ENCODE data around the gene PPP1R12B.
"Not testable (repeated sequence)": the region's sequence is repeated elsewhere in the genome, so short reads cannot be mapped to it uniquely, and the experiment has no call there.

PPP1R12B gene

GRCh38 chr1:202397256-202397655 lies 48.8 kb downstream of the PPP1R12B start:
- no peak for DNase-seq

GRCh38 chr1:202398439-202398838 lies 49.9 kb downstream of the PPP1R12B start:
- peak in 16 of 58 donors; percentile 8 to 76 (median 36) for DNase-seq

DNA sequence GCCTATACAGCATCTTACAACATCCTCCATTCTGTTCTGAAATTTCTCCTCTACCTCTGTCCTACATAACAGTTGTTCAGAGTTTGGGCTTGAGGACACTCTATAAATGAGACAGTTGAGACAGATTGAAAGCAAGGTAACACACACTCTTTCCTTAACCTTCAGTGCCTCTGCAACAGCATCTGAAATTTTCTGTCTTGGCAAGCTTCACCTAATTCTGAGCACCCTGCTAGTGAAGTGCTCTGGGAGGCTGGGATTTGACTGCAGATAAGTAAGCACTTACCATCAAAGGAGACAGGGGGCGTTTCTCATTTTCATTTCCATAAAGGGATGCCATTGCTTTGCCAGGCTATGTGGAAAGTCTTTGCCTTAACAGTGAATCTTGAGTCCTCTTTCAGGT lies 53.3 kb downstream of the PPP1R12B start:
- not testable (repeated sequence) for DNase-seq

GRCh38 chr1:202403381-202403780 lies 54.9 kb downstream of the PPP1R12B start:
- DNase-seq: peak in 4 of 58 donors; percentile 6 to 18 (median 18)

GRCh38 chr1:202405928-202406327 lies 57.4 kb downstream of the PPP1R12B start:
- peak in 6 of 58 donors; percentile 5 to 53 (median 28) for DNase-seq

DNA sequence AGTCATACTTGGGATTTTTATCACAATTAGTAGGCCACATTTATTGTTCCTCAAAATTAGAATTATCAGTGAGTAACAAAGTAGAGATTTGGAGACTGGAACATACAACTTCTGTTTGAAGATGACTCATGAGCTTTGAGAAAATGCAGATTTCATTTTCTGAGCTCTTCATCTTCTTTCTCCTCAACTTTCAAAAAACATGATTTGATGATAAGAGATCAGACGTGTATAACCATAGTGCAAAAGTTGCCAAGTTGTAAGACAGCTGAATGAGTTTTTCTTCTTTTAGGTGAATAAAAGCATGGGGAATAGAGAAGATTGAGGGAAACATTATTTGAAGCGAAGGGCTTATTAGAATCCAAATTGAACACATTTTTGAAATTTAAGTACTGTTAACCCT lies 58.4 kb downstream of the PPP1R12B start:
- not testable (repeated sequence) for DNase-seq

DNA sequence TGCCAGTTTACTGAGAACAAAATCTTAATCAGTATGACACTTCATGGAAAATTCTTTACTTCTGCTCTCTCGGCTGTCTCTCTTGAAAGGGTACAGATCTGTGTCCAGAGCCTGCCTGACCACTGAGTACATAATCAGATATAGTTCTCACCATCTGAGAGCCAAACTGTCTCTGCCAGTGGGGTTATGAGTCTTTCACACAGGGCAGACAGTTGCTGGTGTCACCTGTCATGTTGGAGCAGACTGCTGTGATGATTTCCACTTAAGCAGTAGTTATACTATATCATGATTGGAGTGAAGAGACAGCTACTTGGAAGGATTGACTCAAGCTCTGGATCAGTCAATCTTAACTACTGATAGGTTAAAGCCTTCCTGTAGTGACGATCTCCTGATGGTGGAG lies 58.9 kb downstream of the PPP1R12B start:
- not testable (repeated sequence) for DNase-seq

GRCh38 chr1:202410251-202410650 lies 61.8 kb downstream of the PPP1R12B start:
- DNase-seq: peak in 8 of 58 donors; percentile 12 to 53 (median 24)

DNA sequence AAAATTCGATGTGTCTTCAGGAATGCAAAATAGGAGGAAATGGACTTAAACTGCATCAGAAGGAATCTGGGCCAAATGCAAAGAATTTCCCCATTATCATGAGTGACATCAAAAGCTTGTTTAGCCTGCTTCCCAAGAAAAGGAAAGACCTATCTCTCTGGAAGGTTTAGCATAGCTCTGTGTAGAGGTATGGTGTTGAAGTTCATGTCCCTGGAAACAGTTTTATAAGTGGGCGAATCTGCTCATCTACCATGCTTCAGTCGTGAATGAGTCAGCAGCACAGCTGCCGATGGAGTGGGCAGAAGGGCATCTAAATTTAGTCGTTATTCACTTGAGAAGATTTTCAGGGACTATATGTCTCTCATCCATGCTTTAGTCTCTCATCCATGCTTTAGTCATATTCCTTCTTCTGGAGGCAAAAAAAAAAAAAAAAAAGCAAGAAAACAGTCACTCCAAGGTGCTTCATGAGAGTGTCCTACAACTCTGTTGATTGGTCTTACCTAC lies 62.4 kb downstream of the PPP1R12B start:
- DNase-seq: peak in 1 of 58 donors; percentile 15

GRCh38 chr1:202411422-202411821 lies 62.9 kb downstream of the PPP1R12B start:
- DNase-seq: no peak

GRCh38 chr1:202412421-202412820 lies 63.9 kb downstream of the PPP1R12B start:
- DNase-seq: not testable (repeated sequence)

DNA sequence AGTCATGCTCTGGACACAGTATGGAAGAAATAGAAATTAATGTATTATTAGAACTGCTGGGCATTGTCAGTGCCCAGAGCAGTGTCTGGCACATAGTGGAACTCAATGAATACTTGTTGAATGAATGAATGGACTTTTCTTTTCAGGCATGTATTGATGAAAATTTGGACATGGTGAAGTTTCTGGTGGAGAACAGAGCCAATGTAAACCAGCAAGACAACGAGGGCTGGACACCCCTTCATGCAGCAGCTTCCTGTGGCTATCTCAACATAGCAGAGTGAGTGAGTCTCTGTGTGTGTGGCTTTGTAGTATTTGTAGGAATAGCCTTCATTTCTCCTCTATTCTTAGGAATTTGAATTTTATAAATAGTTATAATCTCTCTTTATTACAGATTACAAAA lies 68.1 kb downstream of the PPP1R12B start:
- DNase-seq: peak in 10 of 58 donors; percentile 16 to 67 (median 28)

DNA sequence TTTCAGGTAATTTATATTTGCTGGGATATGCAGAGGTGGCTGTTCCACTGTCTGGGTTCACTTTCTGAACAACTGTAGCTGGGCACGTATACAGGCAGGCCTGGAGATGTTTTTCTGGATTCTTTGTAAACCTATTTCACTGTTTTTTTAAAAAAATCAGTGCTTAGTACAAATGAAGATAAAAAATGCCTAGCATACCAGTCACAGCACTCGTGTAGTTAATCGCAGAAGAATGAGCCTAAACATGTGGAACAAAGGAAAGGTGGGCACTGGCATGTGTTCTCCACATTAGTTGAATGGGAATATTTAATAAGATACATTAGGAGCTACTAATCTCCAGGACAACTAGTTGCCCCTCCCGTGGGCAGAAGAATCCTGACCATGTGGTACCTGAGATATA lies 68.6 kb downstream of the PPP1R12B start:
- DNase-seq: not testable (repeated sequence)

DNA sequence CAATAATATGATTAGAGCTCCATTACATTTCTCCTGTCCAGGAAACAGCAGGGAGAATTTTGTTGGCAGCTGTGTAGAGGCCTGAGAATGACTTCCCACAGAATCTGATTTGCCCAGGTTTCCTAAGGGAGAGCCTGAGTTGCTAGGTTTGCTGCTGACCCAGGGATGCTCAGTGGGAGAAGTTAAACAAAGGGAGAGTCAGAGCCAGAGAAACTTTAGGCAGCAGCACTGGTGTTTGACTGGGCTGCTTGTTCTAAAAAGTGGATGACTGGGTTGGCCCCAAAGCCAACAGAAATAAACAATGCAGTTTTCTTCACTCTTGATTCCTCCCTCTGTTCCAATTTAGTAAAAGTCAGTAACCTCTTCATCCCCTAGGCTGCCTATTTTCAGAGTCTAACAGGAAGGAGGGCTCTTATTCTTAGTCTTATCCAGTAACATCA lies 69.3 kb downstream of the PPP1R12B start:
- DNase-seq: peak in 9 of 58 donors; percentile 12 to 63 (median 41)

DNA sequence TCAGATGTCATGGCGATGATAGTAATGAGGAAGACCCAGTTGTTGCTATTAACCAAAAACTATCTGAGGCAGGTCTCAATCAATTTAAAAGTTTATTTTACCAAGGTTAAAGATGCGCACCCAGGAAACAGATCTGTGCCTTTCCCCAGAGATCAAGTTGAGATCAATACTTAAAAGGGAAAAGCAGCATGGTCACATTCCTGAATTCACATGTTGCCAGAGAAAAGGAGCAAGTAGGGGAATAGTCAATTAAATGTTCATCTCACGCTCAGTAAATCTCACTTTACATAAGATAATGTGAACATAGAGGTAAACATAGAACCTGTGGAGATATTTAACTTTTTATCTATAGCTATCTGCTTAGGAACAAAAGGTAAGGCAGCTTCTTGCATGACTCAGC lies 71.2 kb downstream of the PPP1R12B start:
- not testable (repeated sequence) for DNase-seq

GRCh38 chr1:202420422-202421094 lies 72.1 kb downstream of the PPP1R12B start:
- DNase-seq: not testable (repeated sequence)

DNA sequence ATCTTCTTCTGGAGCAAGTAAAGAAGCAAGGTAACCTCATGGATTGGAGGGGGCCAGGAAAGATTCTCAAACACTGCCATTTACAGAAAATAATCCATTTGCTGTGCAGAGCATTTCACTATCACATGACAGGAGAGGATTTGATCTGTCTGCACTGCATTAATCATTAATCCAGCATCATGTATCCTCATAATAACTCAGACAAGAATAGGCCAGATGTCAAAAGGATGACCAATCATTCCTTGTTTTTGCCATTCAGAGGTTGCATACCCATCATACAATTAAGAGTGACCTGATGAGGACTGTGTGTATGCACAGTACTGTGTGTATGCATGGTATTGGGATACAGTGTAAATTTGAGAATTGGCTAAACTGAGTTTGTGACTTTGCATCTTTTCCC lies 74.2 kb downstream of the PPP1R12B start:
- DNase-seq: not testable (repeated sequence)

- not testable (repeated sequence) for DNase-seq
Measured at GRCh38 chr1:202424260-202424659, 75.8 kb downstream of the PPP1R12B start.

DNA sequence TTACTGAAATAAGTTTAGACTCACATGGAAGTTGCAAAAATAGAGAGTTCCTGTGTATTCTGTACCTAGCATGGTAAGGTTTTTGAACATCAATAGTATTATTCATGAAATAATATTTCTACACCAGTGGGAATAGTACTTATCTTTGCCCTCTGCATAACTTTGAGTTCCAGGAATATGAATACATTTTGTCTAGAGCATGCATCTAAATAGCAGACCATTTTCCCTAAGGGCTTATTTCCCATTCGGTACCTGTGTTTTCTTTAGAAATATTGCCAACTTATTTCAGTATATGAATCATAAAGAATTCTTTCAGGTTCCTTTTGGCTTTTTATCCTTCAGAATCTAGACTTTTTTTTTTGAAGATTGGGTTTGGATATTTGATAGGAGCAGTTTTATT lies 81.6 kb downstream of the PPP1R12B start:
- not testable (repeated sequence) for DNase-seq

DNA sequence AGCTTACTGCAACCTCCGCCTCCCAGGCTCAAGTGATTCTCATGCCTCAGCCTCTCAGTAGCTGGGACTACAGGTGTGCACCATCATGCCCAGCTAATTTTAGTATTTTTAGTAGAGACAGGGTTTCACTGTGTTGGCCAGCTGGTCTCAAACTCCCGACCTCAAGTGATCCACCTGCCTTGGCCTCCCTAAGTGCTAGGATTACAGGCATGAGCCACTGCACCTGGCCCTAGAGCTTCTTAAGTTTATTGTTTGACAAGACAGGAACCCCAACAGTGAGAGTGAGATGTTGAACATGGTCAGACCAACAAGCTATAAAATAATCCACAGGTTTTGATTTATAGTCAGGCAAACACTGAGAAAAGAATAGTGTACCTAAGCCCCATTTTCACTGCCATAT lies 83.8 kb downstream of the PPP1R12B start:
- DNase-seq: not testable (repeated sequence)

- no peak for DNase-seq
Measured at GRCh38 chr1:202433155-202434043, 84.9 kb downstream of the PPP1R12B start.

DNA sequence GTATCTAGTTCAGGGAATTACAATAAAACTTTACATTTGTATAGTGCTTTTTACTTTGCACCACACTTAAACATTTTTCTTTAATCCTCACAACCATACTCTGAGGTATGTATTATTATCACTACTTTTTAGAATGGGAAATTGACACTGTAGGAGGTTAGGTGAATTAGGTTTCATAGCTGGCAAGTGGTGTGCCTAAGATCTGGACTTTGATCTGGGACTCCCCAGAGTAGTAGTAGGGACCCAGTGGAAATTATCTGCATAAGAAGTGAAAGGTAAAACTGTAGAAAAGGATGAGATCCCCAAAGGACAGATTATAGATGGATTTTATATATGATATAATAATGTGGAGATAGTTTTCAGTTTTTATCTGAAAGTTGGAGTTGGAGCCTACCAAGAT lies 85.6 kb downstream of the PPP1R12B start:
- no peak for DNase-seq
